ENCODE results near the gene PANK1.

The PANK1 gene

GRCh38 chr10:89615112-89615511 lies 29.9 kb downstream of the PANK1 start:
- no peak for DNase-seq

GRCh38 chr10:89613582-89613981 lies 31.5 kb downstream of the PANK1 start:
- no peak for DNase-seq

- DNase-seq = no peak
These were observed 33.8 kb downstream of the PANK1 start for GRCh38 chr10:89611282-89611681.

GRCh38 chr10:89609833-89610346 lies 35.2 kb downstream of the PANK1 start:
- DNase-seq = no peak

- DNase-seq = no peak
These were observed 40.8 kb downstream of the PANK1 start for GRCh38 chr10:89604200-89604599.

- no peak for DNase-seq
These were observed 42.1 kb downstream of the PANK1 start for GRCh38 chr10:89602919-89603318.

GRCh38 chr10:89601728-89602361 lies 43.2 kb downstream of the PANK1 start:
- DNase-seq = no peak

- no peak for DNase-seq
These were observed 45.0 kb downstream of the PANK1 start for GRCh38 chr10:89600041-89600440.

GRCh38 chr10:89593043-89593442 lies 52.0 kb downstream of the PANK1 start:
- DNase-seq = no peak

- DNase-seq = no peak
These were observed 52.5 kb downstream of the PANK1 start for GRCh38 chr10:89592539-89592938.

GRCh38 chr10:89591796-89592271 lies 53.2 kb downstream of the PANK1 start:
- no peak for DNase-seq

GRCh38 chr10:89591111-89591795 lies 53.8 kb downstream of the PANK1 start:
- no peak for DNase-seq

GRCh38 chr10:89590326-89590725 lies 54.7 kb downstream of the PANK1 start:
- DNase-seq = no peak

- no peak for DNase-seq
These were observed 55.8 kb downstream of the PANK1 start for GRCh38 chr10:89589101-89589720.

- DNase-seq = no peak
These were observed 56.4 kb downstream of the PANK1 start for GRCh38 chr10:89588671-89589070.

- DNase-seq = no peak
These were observed 63.0 kb downstream of the PANK1 start for GRCh38 chr10:89582022-89582421.

- no peak for DNase-seq
These were observed 64.8 kb downstream of the PANK1 start for GRCh38 chr10:89580243-89580642.

- no peak for DNase-seq
These were observed 68.3 kb downstream of the PANK1 start for GRCh38 chr10:89576696-89577095.

- no peak for DNase-seq
These were observed 69.0 kb downstream of the PANK1 start for GRCh38 chr10:89576022-89576421.

- DNase-seq = no peak
These were observed 70.0 kb downstream of the PANK1 start for GRCh38 chr10:89575031-89575430.

- no peak for DNase-seq
These were observed 70.7 kb downstream of the PANK1 start for GRCh38 chr10:89574368-89574767.

- no peak for DNase-seq
These were observed 77.3 kb downstream of the PANK1 start for GRCh38 chr10:89567576-89568245.

GRCh38 chr10:89566992-89567391 lies 78.0 kb downstream of the PANK1 start:
- DNase-seq = no peak

Data from GDM1 (cell line).